SK-MEL-5 (cell line): ENCODE results near the gene LRMDA. TPM values are rescaled to one million over a fixed set of nuclear protein-coding genes. Genes with fewer than 3 reads are reported as not detected.

Experiments used
- DNase-seq: peaks from one replicate; pipeline ENCODE4 v3.0.0-alpha.2; 2016; ENCODE audit warnings: low read depth, low spot score
- in situ Hi-C: cut with HindIII; loops from 2 replicates; pipeline ENCODE4 v1.10.0; 2016; ENCODE audit warnings: low sequenced_read_pairs, high pct_unique_total_duplicates, low pct_unique_long_range_greater_than_20kb
- total RNA-seq: library from RNA; depleted of rRNA; stranded (reverse); fragments of >200 nt; shearing (Covaris generic); gene quantifications from 2 replicates; pipeline ENCODE4 v1.2.3, GENCODE V29; 2014

LRMDA gene
- total RNA-seq, 1 experiment from 2014 or later = 25.2 TPM

- in situ Hi-C loops = no loop called here
- no peak for DNase-seq
These were observed 780.3 kb downstream of the LRMDA start for GRCh38 chr10:76211691-76212090.

- in situ Hi-C loops = no loop called here
- no peak for DNase-seq
These were observed 782.5 kb downstream of the LRMDA start for GRCh38 chr10:76213876-76214275.

GRCh38 chr10:76218035-76218434, 786.6 kb downstream of the LRMDA start:
- in situ Hi-C loops = no loop called here
- DNase-seq = no peak

GRCh38 chr10:76229341-76229740, 797.9 kb downstream of the LRMDA start:
- in situ Hi-C loops = no loop called here

GRCh38 chr10:76230921-76231285, 799.5 kb downstream of the LRMDA start:
- in situ Hi-C loops = no loop called here

More at GRCh38 chr10:76229341-76229740, 797.9 kb downstream of the LRMDA start:
- no peak for DNase-seq

GRCh38 chr10:76231286-76231934, 800.0 kb downstream of the LRMDA start:
- in situ Hi-C loops = no loop called here
- DNase-seq = peak; percentile 0

More at GRCh38 chr10:76230921-76231285, 799.5 kb downstream of the LRMDA start:
- no peak for DNase-seq

- no peak for DNase-seq
- in situ Hi-C loops = no loop called here
These were observed 803.2 kb downstream of the LRMDA start for GRCh38 chr10:76234499-76235226.

GRCh38 chr10:76236356-76236755, 804.9 kb downstream of the LRMDA start:
- in situ Hi-C loops = no loop called here
- no peak for DNase-seq

GRCh38 chr10:76242956-76243355, 811.5 kb downstream of the LRMDA start:
- no peak for DNase-seq

GRCh38 chr10:76244061-76244686, 812.8 kb downstream of the LRMDA start:
- DNase-seq = no peak
- in situ Hi-C loops = no loop called here

More at GRCh38 chr10:76242956-76243355, 811.5 kb downstream of the LRMDA start:
- in situ Hi-C loops = no loop called here

GRCh38 chr10:76245951-76246495, 814.6 kb downstream of the LRMDA start:
- in situ Hi-C loops = no loop called here
- DNase-seq = no peak

- in situ Hi-C loops = no loop called here
- no peak for DNase-seq
These were observed 817.3 kb downstream of the LRMDA start for GRCh38 chr10:76248649-76249200.

- in situ Hi-C loops = no loop called here
- DNase-seq = no peak
These were observed 820.6 kb downstream of the LRMDA start for GRCh38 chr10:76251841-76252671.

- no peak for DNase-seq
- in situ Hi-C loops = no loop called here
These were observed 821.3 kb downstream of the LRMDA start for GRCh38 chr10:76252733-76253132.

GRCh38 chr10:76255241-76255640, 823.8 kb downstream of the LRMDA start:
- no peak for DNase-seq
- in situ Hi-C loops = no loop called here

GRCh38 chr10:76257816-76258215, 826.4 kb downstream of the LRMDA start:
- no peak for DNase-seq

GRCh38 chr10:76265441-76266113, 834.2 kb downstream of the LRMDA start:
- in situ Hi-C loops = no loop called here
- DNase-seq = no peak

More at GRCh38 chr10:76257816-76258215, 826.4 kb downstream of the LRMDA start:
- in situ Hi-C loops = no loop called here
